RKO (cell line): ENCODE results near the gene TMEM134.
A peak's percentile ranks its signal among the peaks of the same experiment; 100 is the strongest.

Experiments used
- DNase-seq: peaks from one replicate; pipeline ENCODE4 v3.0.0-alpha.2; 2016; ENCODE audit warnings: low spot score

TMEM134 gene

DNA sequence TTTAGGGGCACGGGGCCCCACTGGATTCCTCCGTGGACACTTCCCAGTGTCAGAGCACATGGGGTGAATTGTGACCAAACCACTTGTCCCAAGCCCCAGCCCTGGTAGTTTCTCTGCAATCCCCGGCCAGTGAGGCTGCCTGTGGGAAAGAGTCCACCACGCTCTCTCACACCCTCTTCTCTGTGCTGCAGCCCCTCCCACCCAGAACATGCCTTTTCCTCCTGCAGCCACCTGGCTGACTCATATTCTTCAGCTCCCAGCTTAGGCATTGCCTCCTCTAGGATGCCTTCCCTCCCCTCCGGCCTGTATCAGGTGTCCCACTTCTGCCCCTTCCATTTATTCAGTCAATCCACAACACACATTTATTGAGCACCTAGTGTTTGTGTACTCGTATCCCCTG is 46.2 kb downstream of the TMEM134 start:
- DNase-seq = no peak

DNA sequence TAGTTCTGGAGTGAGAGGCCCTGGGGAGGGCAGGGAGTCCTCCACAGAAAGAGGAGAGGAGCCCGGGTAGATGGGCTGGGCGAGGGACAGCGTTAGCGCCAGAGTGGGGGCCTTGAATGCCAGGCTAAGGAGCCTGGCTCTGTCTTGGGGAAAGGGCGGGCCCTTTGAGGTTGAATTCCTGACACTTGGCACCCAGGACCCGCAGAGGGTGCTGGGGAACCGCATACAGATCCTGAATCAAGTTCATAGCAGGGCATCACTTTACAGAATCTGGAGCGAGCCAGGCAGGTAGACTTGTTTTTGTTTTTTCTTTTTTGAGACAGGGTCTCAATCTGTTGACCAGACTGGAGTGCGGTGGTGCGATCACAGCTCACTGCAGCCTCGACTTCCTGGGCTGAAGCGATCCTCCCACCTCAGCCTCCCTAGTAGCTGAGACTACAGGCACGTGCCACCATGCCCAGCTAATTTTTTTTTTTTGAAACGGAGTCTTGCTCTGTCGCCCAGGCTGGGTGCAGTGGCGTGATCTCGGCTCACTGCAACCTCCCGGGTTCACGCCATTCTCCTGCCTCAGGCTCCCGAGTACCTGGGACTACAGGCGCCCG is 47.5 kb downstream of the TMEM134 start:
- no peak for DNase-seq

DNA sequence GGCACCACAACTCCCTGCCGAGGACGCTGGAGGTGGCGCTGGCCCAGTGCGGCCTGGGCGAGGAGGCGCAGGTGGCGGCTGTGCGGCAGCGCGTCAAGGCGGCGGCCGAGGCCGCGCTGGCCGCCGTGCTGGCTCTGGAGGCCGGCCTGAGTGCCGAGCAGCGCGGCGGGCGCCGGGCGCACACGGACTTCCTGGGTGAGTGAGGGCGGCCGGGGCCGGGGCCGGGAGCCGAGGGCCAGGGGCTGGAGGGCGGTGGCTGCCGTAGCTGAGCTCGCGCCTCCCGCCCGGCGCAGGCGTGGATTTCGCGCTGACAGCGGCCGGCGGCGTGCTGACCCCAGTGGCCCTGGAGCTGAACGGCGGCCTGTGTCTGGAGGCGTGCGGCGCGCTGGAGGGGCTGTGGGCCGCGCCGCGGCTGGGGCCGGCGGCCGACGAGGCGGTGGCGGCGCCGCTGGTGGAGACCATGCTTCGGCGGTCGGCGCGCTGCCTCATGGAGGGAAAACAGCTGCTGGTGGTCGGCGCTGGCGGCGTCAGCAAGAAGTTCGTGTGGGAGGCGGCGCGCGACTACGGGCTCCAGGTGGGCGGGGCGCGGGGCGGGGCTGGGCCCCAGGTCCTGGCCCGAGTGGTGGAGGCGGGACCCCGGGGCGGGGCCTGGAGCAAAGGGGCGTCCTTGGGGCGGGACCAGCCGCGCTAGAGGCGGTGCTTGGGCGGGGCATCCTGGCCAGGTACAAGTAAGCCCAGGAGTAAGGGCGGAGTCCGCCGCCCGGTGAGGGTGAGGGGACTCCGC is 48.2 kb downstream of the TMEM134 start:
- peak; percentile 90 for DNase-seq

DNA sequence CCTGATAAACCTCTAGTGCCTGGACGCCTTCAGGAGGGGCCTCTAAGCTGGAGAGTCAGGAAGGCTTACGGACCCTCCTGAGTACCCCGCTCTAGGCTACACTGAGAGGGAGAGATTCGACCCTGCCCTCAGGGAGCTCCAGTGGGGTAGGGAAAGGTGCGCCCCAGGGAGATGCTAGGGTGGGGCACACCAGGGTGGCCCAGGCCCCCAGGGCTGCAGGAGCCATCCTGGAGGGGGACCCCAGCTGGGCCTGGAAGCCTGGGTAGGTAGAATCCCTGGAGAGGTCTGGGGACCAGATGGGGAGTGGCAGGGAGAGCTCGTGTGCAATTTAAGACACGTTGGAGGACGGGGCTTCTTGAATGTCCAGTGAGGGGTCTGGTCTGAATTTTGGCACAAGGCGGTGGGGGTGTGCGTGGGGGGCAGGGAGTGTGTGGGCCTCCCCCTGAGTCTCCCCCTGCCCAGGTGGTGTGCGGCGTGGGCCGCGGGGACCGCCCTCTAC is 48.9 kb downstream of the TMEM134 start:
- no peak for DNase-seq

DNA sequence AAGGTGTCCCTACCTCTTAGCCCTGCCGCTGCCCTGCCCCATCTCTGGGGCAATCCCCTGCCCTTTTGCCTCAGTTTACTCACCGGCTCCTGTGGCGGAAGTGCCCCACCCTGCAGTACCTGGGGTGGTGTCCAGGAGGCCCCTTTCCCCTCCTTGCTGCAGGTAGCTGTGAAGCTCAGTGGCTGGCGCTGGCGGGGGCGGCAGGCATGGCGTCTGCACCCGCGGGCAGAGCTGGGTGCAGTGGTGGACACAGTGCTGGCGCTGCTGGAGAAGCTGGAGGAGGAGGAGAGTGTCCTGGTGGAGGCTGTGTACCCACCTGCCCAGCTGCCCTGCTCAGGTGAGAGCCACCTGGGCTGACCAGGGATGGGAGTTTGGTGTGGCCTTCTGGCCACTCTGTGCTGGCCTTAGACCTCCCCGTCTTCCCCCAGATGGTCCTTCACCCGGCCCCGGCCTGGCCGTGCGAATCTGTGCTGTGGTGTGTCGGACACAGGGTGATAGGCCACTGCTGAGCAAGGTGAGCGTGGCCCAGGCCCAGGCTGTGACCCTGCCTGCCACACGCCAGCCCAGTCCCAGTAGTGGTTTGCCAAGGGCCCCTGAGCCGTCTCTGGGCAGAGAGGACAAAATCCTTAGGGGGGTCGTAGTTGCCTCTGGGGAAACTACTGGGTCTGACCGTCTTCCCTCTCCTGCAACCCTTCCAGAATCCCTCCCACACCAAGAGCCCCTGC is 49.6 kb downstream of the TMEM134 start:
- no peak for DNase-seq

DNA sequence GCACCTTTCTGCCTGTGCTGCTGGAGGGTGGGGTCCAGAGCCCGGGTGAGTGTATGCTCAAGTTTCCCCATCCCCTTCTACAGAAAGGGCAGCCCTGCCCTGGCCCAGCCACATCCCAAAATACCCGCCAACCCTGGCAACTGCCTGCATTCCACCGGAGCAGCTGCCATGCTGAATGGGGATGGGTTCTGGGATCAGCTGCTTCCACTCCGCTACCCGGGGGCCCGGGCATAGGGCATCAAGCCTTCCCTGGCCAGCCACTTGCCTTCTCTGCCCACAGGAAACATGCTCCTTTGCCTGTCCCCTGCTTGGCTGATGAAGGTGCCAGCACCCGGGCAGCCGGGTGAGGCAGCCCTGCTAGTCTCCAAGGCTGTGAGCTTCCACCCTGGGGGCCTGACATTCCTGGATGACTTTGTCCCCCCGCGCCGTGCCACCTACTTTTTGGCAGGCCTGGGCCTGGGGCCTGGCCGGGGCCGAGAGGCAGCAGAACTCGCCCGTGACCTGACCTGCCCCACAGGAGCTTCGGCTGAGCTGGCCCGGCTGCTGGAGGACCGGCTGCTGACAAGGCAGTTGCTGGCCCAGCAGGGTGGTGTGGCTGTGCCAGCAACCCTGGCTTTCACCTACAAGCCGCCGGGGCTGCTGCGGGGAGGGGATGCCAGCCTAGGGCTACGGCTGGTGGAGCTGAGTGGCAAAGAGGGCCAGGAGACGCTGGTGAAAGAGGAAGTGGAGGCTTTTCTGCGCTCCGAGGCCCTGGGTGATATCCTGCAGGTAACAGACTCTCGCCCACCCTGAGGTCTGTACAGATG is 50.4 kb downstream of the TMEM134 start:
- DNase-seq = no peak

DNA sequence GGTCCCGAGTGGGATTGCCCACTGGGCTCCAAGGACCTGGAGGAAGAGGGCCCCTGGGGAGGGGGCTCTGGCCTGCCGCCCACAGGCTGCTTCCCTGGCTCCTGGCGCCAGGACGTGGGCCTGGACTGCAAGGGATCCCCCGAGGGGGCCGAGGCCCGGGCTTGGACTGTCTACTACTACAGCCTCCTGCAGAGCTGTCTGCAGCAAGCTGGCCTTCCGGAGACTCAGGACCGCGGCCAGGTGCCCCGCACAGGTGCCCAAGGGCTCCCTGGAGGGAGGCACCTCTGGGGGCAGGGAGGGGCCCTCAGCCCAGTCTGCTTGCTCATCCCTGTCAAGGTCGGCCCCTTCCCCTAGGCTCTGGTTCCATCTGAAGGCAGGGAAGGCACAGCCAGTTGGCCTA is 51.6 kb downstream of the TMEM134 start:
- no peak for DNase-seq

DNA sequence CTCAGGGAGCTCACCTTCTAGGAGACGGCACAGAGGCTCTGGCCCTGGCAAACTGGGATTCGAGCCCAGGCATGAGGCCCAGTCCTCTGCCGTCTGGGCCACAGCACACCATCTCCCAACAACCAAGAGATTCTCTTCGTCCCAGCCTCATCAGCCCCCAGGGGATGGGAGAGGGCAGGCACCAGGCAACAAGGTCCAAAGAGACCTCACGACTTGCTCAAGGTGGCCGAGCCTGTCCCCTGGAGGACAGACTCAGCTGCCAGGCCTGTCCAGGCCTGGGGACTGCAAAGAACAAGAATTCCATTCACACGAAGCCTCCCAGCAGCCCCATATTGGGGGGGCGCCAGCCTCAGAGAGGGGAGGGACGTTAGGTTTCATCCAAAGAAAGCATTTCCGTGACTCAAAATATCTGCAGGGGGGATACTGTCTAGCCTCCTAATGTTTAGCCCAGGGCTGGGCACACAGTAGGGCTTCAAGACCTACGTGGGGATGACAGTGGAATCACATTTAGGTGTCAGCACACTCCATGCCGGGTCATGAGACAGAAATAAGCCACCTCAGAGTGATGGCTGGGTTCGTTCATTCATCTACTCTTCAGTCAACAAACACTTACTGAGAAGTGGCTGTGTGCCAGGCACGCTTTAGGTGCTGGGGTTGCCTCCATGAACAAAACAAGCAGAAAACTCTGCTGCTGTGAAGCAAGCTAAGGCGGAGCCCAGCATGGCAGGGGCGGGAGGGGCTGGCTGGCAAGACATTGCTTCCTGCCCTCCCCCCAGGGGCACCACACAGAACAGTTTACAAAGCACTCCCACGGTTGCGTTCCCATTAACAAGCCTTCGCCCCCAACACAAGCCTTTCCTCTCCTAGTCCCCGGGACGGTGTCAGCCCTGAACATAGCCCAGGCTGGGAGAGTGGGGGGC is 52.4 kb downstream of the TMEM134 start:
- DNase-seq = no peak

DNA sequence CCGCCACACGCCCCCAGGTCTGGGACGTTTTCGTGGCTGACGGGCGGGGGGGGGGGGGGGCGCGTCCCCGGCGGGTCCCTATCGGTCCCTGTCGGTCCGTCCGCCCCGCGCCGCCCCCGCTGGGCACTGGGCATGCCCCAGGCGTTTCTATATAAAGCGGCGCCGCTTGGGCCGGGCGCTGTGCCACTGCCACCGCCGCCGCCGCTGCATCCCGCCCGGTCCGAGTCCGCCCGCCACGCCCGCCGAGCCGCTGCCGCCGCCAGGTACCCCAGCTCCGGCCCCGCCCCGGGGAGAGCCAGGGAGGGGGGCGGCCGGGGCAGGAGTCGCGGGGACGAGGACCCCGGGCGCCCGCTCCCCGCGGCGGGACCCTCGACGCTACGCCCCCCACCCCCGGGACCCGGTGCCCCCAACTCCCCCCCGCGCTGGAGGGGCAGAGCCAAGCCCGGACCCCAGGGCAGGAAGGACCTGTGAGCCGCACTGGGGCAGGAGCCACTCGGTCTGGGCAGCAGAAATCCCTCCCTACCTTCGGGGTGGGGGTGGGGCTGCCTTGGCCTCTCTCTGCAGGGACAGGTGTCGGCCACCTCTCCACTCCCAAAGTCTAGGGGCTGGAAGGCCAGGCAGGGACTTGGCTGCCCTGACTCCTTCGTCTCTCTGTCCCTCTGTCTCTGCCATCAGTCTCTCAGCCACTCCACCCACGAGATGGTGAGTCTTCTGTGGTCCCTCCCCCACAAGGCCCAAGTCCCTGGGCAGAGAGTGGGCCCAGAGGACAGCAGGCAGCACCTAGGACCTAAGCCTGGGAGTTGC is 53.3 kb downstream of the TMEM134 start, which contains the start of gene CARNS1:
Gene CARNS1, plus strand, starts transcription at position 178 of the 804 bp plus-strand sequence. Its CDS starts 522 bp downstream, at position 700.
- DNase-seq = no peak

DNA sequence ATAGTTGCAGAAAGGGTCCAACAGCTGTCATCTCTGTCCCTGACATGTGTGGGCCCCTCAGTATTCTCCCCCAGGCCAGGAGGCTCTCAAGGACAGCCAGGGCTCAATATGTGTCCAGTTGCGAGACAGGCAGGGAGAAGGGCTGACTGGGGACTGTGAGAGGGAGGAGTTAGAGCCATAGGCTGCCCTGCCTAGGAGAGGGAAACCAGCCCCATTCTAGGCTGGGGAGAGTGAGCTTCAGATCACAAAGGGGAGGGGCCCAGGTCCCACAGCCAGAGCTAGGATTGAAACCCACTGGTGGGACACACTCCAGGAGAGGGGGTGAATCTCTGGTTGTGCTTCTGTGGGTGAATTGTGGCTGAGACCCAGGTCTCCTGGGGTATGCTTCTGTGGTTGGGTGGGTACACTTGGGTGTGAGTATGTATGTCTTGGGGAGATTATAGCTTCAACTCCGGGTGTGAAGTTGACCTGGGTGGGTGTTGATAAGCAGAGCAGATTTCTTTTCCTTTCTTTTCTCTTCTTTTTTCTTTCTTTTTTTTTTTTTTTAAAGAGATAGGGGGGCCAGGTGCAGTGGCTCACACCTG is 55.7 kb downstream of the TMEM134 start:
- no peak for DNase-seq

DNA sequence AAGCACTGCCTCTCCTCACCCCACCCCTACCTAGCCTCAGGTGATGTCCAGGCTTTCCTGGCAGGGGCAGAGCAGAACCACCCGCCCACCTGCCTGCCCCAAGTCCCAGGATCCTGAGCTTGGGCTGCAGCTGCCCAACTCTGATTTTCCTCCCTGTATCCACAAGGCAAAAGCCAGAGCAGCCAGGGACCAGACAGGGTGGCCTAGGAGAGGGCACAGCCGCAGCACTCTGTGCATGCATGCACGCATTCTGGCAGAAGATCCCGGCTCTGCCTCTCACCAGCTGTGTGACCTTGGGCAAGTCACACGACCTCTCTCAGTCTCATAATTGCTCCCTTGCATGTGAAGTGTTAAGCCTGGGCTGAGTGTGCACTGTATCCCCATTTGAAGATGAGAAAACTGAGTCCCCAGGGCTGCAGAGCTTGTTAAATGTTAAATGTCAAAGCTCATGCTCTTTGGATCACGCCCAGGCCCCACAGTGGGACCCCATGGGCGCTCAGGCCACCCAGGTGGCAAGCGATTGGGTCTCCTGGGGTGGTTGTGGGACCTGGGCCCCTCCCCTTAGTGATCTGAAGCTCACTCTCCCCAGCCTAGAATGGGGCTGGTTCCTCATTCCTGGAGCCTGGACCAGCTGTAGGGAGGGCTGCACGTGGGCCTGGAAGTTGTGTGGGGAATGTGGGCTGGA is 56.4 kb downstream of the TMEM134 start:
- DNase-seq = no peak

DNA sequence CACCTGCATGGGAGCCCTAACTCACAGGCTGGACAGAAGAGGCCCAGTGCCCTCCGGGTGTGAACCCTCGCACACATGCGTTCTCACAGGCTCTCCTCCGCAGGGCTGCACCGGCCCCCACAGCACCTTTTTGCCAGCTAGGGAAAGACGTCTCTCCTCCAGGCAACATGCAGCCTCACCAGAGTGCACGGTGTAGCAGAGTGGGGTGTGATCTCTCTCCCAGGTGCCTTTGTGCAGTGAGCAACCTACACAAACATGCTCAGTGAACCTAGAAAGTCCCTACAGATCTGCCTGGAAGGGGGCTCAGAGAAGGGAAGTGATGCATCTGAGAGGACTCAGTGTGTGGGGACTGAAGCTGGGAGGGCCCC is 57.3 kb downstream of the TMEM134 start:
- DNase-seq = no peak
